Breast epithelium (tissue), 4 donors: Measurements from ENCODE around the gene CBL. TPM values are rescaled to one million over a fixed set of nuclear protein-coding genes. Genes with fewer than 3 reads are reported as not detected.

Experiments used
- DNase-seq, 2 donors: peaks; one replicate each; pipeline ENCODE4 v3.0.0-alpha.2; 2019; ENCODE audit warnings: low spot score in 2 of 2
- H3K27ac ChIP-seq, 2 donors: fragments of 200-600 bp; sonication (generic) in 1 of 2; one replicate each; pipeline ENCODE4 v1.5.1; 2016 to 2019; ENCODE audit warnings: mild to moderate bottlenecking in 1 of 2
- H3K27me3 ChIP-seq, 2 donors: fragments of 200-600 bp; sonication (generic) in 1 of 2; one replicate each; pipeline versions ENCODE4 v1.5.1 to v1.6.0; 2017 to 2019; ENCODE audit warnings: control low read depth in 1 of 2, mild to moderate bottlenecking in 1 of 2
- H3K36me3 ChIP-seq: fragments of 200-600 bp; one replicate; pipeline ENCODE4 v1.5.1; 2019
- H3K4me1 ChIP-seq, 2 donors: fragments of 200-600 bp; sonication (generic); one replicate each; pipeline ENCODE4 v1.5.1; 2016 to 2019; ENCODE audit warnings: control low read depth in 1 of 2
- H3K4me3 ChIP-seq, 3 donors: fragments of 200-600 bp; sonication (generic); 1 replicate in 2 of 3; 2 replicates in 1 of 3; pipeline ENCODE4 v1.5.1; 2016 to 2019; ENCODE audit warnings: mild to moderate bottlenecking in 3 of 3, moderate library complexity in 2 of 3
- H3K9me3 ChIP-seq, 2 donors: fragments of 200-600 bp; sonication (generic) in 1 of 2; one replicate each; pipeline ENCODE4 v1.5.1; 2016 to 2019; ENCODE audit warnings: control low read depth in 1 of 2
- CTCF ChIP-seq, 3 donors: fragments of 450-650 bp; IDR thresholded peaks; one replicate each; pipeline ENCODE4 v1.5.1; 2016 to 2017; ENCODE audit warnings: antibody characterized with exemption in 3 of 3, mild to moderate bottlenecking in 3 of 3, moderate library complexity in 3 of 3
- POLR2A ChIP-seq: fragments of 450-650 bp; IDR thresholded peaks from one replicate; pipeline ENCODE4 v1.6.1; 2016; ENCODE audit warnings: antibody characterized with exemption, mild to moderate bottlenecking, moderate library complexity
- POLR2AphosphoS5 ChIP-seq, 3 donors: sonication (generic); formaldehyde crosslinking; IDR thresholded peaks; one replicate each; pipeline ENCODE4 v1.6.1; 2017; ENCODE audit warnings: antibody characterized with exemption in 3 of 3
- intact Hi-C: fragments of 100-400 bp; cut with DNase I; formaldehyde crosslinking; loops from one replicate; pipeline ENCODE4 v1.15.1; 2023; ENCODE audit warnings: low total_unique reads
- total RNA-seq, 3 donors: library from RNA; depleted of rRNA; stranded (reverse); fragments of >200 nt; gene quantifications; one replicate each; pipeline ENCODE4 v1.1.0, GENCODE V29; 2016

CBL gene
- total RNA-seq, 3 donors from 2014 or later = 13.1 to 17.0 (median 14.3) TPM

GRCh38 chr11:119338965-119339588, 132.9 kb downstream of the CBL start:
- Histone ChIP-seq H3K27me3 (peaks cover 0 to 2% of the 10 kb centered on the region in 2 donors), H3K27ac (peak overlapping the region in 1 of 2 donors; percentile 93), H3K9me3 (no peaks in the 10 kb centered on the region), H3K36me3 (no peaks in the 10 kb centered on the region), H3K4me3 (peak overlapping the region; percentile 64 to 87 (median 81)), H3K4me1 (peaks cover 8 to 16% of the 10 kb centered on the region in 2 donors)
- intact Hi-C loops = loop anchor here (1.0 kb wide), 1 partner anchor 21 kb away; no protein-coding TSS in a partner anchor
- DNase-seq = no peak
- no peak for TF ChIP-seq POLR2AphosphoS5 (IDR thresholded peaks at IDR 0.05)

- peak overlapping the region; percentile 84 to 93 for H3K27ac ChIP-seq
- intact Hi-C loops = no loop called here
- TF ChIP-seq CTCF (IDR thresholded peaks at IDR 0.05) (peak; percentile 61 to 81 (median 63)), POLR2AphosphoS5 (IDR thresholded peaks at IDR 0.05) (no peak), POLR2A (no peak)
- no peak for DNase-seq
- peaks cover 8 to 16% of the 10 kb centered on the region in 2 donors for H3K4me1 ChIP-seq
- peaks cover 0 to 2% of the 10 kb centered on the region in 2 donors for H3K27me3 ChIP-seq
- no peaks in the 10 kb centered on the region for H3K36me3 ChIP-seq
- peak overlapping the region; percentile 64 to 87 (median 81) for H3K4me3 ChIP-seq
- H3K9me3 ChIP-seq = no peaks in the 10 kb centered on the region
These were observed 133.6 kb downstream of the CBL start for GRCh38 chr11:119339589-119340334.

- Histone ChIP-seq H3K4me3 (peak within 1 kb of the TSS; percentile 64 to 87 (median 81)), H3K9me3 (no peaks in the 10 kb centered on the region), H3K27ac (peak within 1 kb of the TSS; percentile 84 to 93), H3K27me3 (peaks cover 0 to 2% of the 10 kb centered on the region in 2 donors), H3K36me3 (no peaks in the 10 kb centered on the region), H3K4me1 (peaks cover under 1 to 10% of the 10 kb centered on the region in 2 donors)
- TF ChIP-seq POLR2AphosphoS5 (IDR thresholded peaks at IDR 0.05) (peak in 2 of 3 donors; percentile 14 to 33), POLR2A (no peak)
- intact Hi-C loops = no loop called here
- peak; percentile 82 to 84 for DNase-seq
These were observed 134.4 kb downstream of the CBL start, which contains the start of gene C1QTNF5 for GRCh38 chr11:119340335-119341221. C1QTNF5 (minus strand) TSS chr11:119340883; CDS start chr11:119340397, 486 bp downstream.

- no peak for TF ChIP-seq CTCF (IDR thresholded peaks at IDR 0.05)
- no peak for TF ChIP-seq POLR2AphosphoS5 (IDR thresholded peaks at IDR 0.05)
- no peak for TF ChIP-seq POLR2A
- Histone ChIP-seq H3K27me3 (peaks cover 0 to 2% of the 10 kb centered on the region in 2 donors), H3K36me3 (no peaks in the 10 kb centered on the region), H3K9me3 (no peaks in the 10 kb centered on the region), H3K27ac (peak overlapping the region; percentile 84 to 93), H3K4me1 (peaks cover 0 to 7% of the 10 kb centered on the region in 2 donors), H3K4me3 (peak overlapping the region in 2 of 3 donors; percentile 81 to 87)
- DNase-seq = no peak
- intact Hi-C loops = no loop called here
These were observed 135.3 kb downstream of the CBL start for GRCh38 chr11:119341222-119342022.

GRCh38 chr11:119342023-119342300, 135.8 kb downstream of the CBL start:
- no peak for DNase-seq
- Histone ChIP-seq H3K4me3 (no peak overlapping the region), H3K4me1 (peaks cover 0 to 7% of the 10 kb centered on the region in 2 donors), H3K9me3 (no peaks in the 10 kb centered on the region), H3K27me3 (peaks cover 0 to 2% of the 10 kb centered on the region in 2 donors), H3K36me3 (no peaks in the 10 kb centered on the region), H3K27ac (no peak overlapping the region)
- intact Hi-C loops = no loop called here
- TF ChIP-seq POLR2A (no peak), POLR2AphosphoS5 (IDR thresholded peaks at IDR 0.05) (no peak), CTCF (IDR thresholded peaks at IDR 0.05) (no peak)
